GM13976 (cell line): ENCODE data around the gene NUP62.

Experiments
- DNase-seq: peaks from one replicate; pipeline ENCODE4 v3.0.0; 2012; ENCODE audit warnings: low spot score
- CTCF ChIP-seq: IDR thresholded peaks from 2 replicates; pipeline ENCODE4 v1.5.1; 2012; ENCODE audit warnings: borderline replicate concordance, mild to moderate bottlenecking; ENCODE audit not compliant: insufficient read depth; ENCODE audit errors: extremely low read depth, missing control alignments, control extremely low read depth
- in situ Hi-C: fragments of 300-500 bp; cut with MboI; formaldehyde crosslinking; loops from one replicate; pipeline ENCODE4 v1.12.0; 2022; ENCODE audit warnings: low sequenced_read_pairs, mixed read lengths, inconsistent platforms; ENCODE audit not compliant: unreplicated experiment

The NUP62 gene

GRCh38 chr19:49912965-49913685 is 16.2 kb downstream of the NUP62 start:
- peak; percentile 28 for TF ChIP-seq CTCF
- in situ Hi-C loops: no loop called here
- no peak for DNase-seq

GRCh38 chr19:49911381-49912145 is 17.7 kb downstream of the NUP62 start:
- in situ Hi-C loops: no loop called here
- peak; percentile 83 for DNase-seq
- TF ChIP-seq CTCF: no peak

- in situ Hi-C loops: no loop called here
- no peak for TF ChIP-seq CTCF
- DNase-seq: no peak
Measured at GRCh38 chr19:49910179-49910578, 19.1 kb downstream of the NUP62 start.

- TF ChIP-seq CTCF: no peak
- DNase-seq: no peak
- in situ Hi-C loops: no loop called here
Measured at GRCh38 chr19:49908480-49909420, 20.6 kb downstream of the NUP62 start.

- TF ChIP-seq CTCF: no peak
- in situ Hi-C loops: no loop called here
- DNase-seq: no peak
Measured at GRCh38 chr19:49907745-49908446, 21.4 kb downstream of the NUP62 start.
